Fibroblast of mammary gland (primary cell): ENCODE results near the gene C17orf78.
A peak's percentile ranks its signal among the peaks of the same experiment; 100 is the strongest.
"Not testable (repeated sequence)": the region's sequence is repeated elsewhere in the genome, so short reads cannot be mapped to it uniquely, and the experiment has no call there.

Source experiments
- DNase-seq: peaks from one replicate; pipeline ENCODE4 v3.0.0-alpha.2; 2010; ENCODE audit warnings: low read depth
- H3K4me3 ChIP-seq: 2 replicates; pipeline ENCODE4 v1.5.1; 2011; ENCODE audit warnings: low read depth, mild to moderate bottlenecking, low read length, moderate library complexity; ENCODE audit not compliant: control insufficient read depth
- TF ChIP-seq, protein P1 (sequence below): conservative IDR thresholded peaks from 2 replicates; pipeline ENCODE4 v1.5.1; 2011; ENCODE audit warnings: low read depth, low read length, inconsistent platforms; ENCODE audit not compliant: control insufficient read depth, insufficient read depth

C17orf78 gene

DNA sequence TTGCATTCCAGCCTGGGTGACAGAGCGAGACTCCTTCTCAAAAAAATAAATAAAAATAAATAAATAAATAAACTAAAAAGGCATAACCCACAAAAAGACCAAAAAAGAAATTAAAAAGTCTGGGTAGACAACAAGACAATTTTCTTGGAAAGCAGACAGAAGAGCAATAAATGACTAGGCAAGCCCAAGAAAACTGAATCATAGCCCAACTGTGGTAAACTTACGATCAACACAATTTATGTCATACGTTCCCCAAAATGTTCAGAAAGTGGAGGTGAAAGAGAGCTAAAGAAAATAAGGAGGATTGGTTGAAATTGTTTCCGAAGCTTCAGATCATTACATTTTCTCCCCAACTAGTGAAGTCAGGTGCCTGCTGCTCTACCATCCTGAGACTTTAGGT, 31.3 kb upstream of the C17orf78 start:
- H3K4me3 ChIP-seq = no peak overlapping the region
- TF ChIP-seq, protein P1, sequence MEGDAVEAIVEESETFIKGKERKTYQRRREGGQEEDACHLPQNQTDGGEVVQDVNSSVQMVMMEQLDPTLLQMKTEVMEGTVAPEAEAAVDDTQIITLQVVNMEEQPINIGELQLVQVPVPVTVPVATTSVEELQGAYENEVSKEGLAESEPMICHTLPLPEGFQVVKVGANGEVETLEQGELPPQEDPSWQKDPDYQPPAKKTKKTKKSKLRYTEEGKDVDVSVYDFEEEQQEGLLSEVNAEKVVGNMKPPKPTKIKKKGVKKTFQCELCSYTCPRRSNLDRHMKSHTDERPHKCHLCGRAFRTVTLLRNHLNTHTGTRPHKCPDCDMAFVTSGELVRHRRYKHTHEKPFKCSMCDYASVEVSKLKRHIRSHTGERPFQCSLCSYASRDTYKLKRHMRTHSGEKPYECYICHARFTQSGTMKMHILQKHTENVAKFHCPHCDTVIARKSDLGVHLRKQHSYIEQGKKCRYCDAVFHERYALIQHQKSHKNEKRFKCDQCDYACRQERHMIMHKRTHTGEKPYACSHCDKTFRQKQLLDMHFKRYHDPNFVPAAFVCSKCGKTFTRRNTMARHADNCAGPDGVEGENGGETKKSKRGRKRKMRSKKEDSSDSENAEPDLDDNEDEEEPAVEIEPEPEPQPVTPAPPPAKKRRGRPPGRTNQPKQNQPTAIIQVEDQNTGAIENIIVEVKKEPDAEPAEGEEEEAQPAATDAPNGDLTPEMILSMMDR = no peak
- no peak for DNase-seq

DNA sequence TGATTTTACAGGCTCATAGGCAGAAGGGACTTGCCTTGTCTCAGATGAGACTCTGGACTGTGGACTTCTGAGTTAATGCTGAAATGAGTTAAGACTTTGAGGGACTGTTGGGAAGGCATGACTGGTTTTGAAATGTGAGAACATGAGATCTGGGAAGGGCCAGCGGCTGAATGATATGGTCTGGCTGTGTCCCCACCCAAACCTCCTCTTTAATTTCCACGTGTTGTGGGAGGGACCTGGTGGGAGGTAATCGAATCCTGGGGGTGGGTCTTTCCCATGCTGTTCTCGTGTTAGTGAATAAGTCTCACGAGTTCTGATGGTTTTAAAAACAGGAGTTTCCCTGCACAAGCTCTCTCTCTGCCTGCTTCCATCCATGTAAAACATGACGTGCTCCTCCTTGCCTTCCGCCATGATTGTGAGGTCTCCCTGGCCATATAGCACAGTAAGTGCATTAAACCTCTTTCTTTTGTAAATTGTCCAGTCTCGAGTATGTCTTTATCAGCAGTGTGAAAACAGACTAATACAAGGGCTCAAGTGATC, 28.9 kb upstream of the C17orf78 start:
- not testable (repeated sequence) for H3K4me3 ChIP-seq, DNase-seq

DNA sequence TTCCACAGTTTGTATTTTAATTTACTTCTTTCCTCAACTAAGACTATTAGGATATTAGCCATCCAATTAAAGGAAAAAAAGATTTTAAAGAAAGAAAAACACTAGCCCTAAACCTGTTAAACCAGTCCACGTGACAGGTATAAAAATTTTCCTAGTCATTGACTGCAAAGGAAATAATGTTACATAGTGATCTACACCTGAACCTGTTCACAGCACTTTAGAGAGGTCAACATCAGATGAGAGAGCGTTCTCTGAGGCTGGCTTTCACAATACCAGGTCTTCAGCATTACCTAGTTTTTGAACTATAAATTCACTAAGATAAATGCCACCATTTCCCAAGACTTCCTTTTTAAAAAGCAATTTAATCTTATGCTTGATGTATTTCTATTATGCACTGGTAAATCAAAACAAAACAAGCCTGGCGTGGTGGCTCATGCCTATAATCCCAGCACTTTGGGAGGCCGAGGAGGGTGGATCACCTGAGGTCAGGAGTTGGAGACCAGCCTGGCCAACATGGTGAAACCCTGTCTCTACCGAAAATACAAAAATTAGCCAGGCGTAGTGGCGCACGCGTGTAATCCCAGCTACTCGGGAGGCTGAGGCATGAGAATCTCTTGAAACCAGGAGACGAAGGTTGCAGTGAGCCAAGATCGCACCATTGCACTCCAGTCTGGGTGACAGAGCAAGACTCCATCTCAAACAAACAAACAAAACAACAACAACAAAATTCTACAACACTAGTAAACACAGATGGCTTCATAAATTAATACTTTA, 18.8 kb upstream of the C17orf78 start:
- DNase-seq = not testable (repeated sequence)
- peak overlapping the region; percentile 94 for H3K4me3 ChIP-seq

DNA sequence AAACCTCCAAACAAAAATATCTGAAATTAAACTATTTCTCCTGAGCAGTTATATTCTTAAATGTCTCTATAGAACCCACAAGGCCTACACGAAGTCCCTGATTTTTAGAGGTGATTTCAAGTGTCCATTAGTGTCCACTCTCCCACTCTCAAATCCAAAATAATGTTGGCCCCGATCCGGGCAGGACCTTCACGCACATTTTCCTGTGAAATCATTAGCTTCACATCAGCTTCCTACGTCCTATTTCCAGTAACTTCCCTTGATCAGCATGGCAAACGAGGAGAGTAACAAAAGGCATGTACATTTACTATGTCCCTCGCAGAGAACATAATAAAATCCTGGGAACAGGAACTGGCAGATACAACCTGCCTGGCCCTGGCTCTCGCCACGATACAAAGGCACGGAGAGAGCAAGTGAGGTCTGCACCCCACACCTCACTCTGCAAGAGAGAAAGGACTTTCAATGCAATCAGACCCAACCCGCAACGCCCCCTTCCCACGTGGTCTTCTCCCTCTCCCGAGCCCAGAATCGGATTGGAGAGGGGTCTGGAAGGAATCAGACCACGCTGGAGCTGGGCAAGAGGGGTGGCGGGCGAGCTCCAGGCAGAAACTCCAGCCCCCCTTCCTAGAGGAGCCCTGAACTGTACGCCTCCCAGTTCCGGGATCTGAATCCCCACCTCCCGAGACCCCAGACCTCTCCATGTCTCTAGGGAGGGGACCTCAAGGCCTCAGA, 17.5 kb upstream of the C17orf78 start:
- TF ChIP-seq, protein P1 = no peak
- DNase-seq = peak; percentile 42
- H3K4me3 ChIP-seq = peak overlapping the region; percentile 94

DNA sequence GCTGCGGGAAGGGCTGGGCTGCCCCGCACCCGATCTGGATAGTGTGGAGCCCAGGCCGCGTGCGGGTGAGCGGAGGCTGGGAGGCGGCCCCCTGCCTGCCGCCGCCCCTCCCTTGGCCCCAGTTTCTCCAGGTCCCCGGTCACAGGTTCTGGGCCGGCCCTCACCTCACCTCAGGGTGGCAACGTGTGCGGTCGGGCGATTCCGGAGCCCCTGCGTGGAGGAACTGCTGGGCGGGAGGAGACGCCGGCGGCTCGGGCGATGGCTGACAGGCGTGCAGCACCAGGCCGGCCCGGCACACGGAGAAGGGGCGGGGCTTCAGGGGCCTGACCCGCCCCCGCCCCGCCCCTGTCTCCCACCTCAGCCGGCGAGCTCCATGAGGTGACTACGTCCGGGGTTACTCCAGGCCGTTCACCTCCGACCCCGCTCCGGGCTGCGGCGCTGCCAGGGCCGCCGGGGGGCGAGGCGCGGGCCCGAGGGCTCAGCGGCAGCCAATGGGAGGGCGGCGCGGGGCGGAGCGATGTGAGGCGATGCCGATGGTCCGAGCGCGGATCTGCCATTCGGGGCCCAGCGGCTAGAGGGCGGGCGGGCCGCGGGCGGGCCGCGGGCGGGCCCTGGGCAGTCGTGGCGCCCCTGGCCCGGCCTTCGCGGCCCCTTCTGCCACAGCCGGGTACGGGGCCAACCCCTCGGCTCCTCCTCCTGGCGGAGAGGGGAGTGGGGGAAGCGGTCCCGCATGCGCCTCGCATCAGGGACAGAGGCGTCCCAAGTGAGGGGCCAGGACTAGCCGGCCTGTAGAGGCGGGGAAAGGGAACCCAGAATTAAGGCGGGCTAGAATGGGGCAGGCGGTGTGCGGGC, 16.7 kb upstream of the C17orf78 start:
- peak; percentile 92 for DNase-seq
- H3K4me3 ChIP-seq = peak overlapping the region; percentile 94
- TF ChIP-seq, protein P1 = no peak

DNA sequence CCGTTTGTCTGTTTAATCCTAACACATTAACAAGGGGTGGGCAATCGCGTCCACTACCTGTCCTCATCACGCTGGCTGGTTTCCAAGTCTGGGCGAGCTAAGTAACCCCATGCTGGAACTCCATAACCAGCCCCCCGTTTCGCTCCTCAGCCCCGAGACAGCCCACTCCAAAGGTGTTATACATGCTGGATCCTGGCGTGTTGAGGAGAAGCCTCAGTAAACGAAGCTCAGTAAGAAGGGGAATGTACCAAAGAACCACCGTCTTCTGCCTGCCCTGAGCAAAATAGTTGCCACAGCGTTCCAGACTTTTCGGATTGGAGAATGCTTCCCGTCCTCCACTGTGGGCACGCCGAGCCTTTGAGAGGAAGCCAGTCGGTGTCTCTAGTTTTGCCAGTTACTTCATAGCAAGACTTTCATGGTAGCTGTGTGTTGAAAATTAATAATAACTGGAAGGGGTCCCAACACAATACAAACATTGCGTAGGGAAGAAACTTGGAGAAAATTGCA, 16.1 kb upstream of the C17orf78 start:
- no peak for DNase-seq
- H3K4me3 ChIP-seq = peak overlapping the region; percentile 24
- TF ChIP-seq, protein P1 = no peak

DNA sequence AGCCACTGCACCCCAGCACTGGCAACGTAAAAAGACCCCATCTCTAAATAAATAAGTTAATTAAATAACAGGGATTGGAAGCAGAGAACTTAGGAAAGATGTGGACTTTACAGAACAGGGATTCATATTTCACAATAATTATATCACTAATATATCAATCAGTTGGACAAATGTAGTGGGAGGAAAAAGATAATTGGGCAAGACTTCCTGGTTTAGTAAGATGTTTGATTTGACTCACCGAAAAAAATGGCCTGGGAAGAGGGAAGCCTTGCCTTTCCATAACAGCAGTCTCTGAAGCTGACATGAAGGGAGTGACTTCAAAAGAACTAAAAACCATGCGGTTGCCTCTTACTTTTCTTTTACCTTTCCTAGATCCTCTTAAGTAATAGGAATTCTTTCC, 15.2 kb upstream of the C17orf78 start:
- peak; percentile 57 for DNase-seq
- TF ChIP-seq, protein P1 = no peak
- no peak overlapping the region for H3K4me3 ChIP-seq
